Caco-2 (cell line): ENCODE data around the gene TMEM40. TPM values are rescaled to one million over a fixed set of nuclear protein-coding genes. Genes with fewer than 3 reads are reported as not detected.

Experiments used
- BruUV-seq: library from RNA; stranded (reverse); fragments of 400-500 nt; replicated peaks from 2 replicates; lab custom pipeline; 2021; lab: Mats Ljungman, UMichigan
- CTCF ChIA-PET: fragments of 300-600 bp; sonication (Branson Sonifier 250); formaldehyde crosslinking; loops from one replicate; lab custom pipeline; 2022; ENCODE audit warnings: antibody characterized with exemption; lab: Charles Lee
- POLR2A ChIA-PET: fragments of 300-600 bp; sonication (Branson Sonifier 250); formaldehyde crosslinking; loops from one replicate; lab custom pipeline; 2022; ENCODE audit warnings: antibody characterized with exemption; lab: Charles Lee
- DNase-seq, 2 experiments: peaks; one replicate each; pipeline versions ENCODE4 v3.0.0 to v3.0.0-alpha.2; 2020 to 2022
- H3K27me3 ChIP-seq: replicated peaks from 2 replicates; pipeline ENCODE4 v1.6.0; 2011; ENCODE audit warnings: low read length; ENCODE audit not compliant: control insufficient read depth, insufficient read depth
- H3K36me3 ChIP-seq: 2 replicates; pipeline ENCODE4 v1.5.1; 2011; ENCODE audit warnings: low read length; ENCODE audit not compliant: control insufficient read depth, insufficient read depth
- H3K4me1 ChIP-seq: fragments of 250-450 bp; sonication (Bioruptor Pico); 2 replicates; pipeline ENCODE4 v1.5.1; 2020; ENCODE audit warnings: mild to moderate bottlenecking
- H3K4me3 ChIP-seq: 2 replicates; pipeline ENCODE4 v1.5.1; 2011; ENCODE audit warnings: low read depth, mild to moderate bottlenecking, control low read depth, low read length
- H3K9me3 ChIP-seq: fragments of 250-450 bp; sonication (Bioruptor Pico); 2 replicates; pipeline ENCODE4 v1.5.1; 2020; ENCODE audit warnings: mild to moderate bottlenecking, moderate library complexity
- H3K27ac Mint-ChIP-seq: one replicate; pipeline ENCODE4 v1.8.0; 2022; ENCODE audit warnings: mixed read lengths; ENCODE audit not compliant: unreplicated experiment
- H3K27me3 Mint-ChIP-seq: one replicate; pipeline ENCODE4 v1.8.0; 2022; ENCODE audit warnings: mixed read lengths; ENCODE audit not compliant: insufficient read depth, unreplicated experiment
- H3K36me3 Mint-ChIP-seq: one replicate; pipeline ENCODE4 v1.8.0; 2022; ENCODE audit warnings: mild to moderate bottlenecking, mixed read lengths; ENCODE audit not compliant: insufficient read depth, unreplicated experiment
- H3K4me1 Mint-ChIP-seq: one replicate; pipeline ENCODE4 v1.8.0; 2022; ENCODE audit warnings: low read depth, mixed read lengths; ENCODE audit not compliant: unreplicated experiment
- H3K4me3 Mint-ChIP-seq: one replicate; pipeline ENCODE4 v1.8.0; 2022; ENCODE audit warnings: mild to moderate bottlenecking, moderate library complexity, mixed read lengths; ENCODE audit not compliant: unreplicated experiment
- H3K9me3 Mint-ChIP-seq: one replicate; pipeline ENCODE4 v1.8.0; 2022; ENCODE audit warnings: mixed read lengths; ENCODE audit not compliant: unreplicated experiment
- intact Hi-C: fragments of 100-400 bp; cut with micrococcal nuclease; formaldehyde crosslinking; loops from one replicate; pipeline ENCODE4 v1.10.0; 2022; ENCODE audit not compliant: unreplicated experiment
- total RNA-seq: library from RNA; stranded (reverse); gene quantifications from 2 replicates; pipeline ENCODE4 v1.2.3, GENCODE V29; 2022
- TF ChIP-seq, protein P1 (sequence below), 2 experiments: fragments of 200-600 bp in 1 of 2; IDR thresholded peaks; 1 replicate in 1 of 2; 2 replicates in 1 of 2; pipeline versions ENCODE4 v1.5.1 to v1.8.0; 2011 to 2022; ENCODE audit warnings: antibody characterized with exemption in 1 of 2, control low read depth in 1 of 2, inconsistent platforms in 1 of 2, low read depth in 1 of 2, low read length in 1 of 2, mild to moderate bottlenecking in 1 of 2, moderate library complexity in 1 of 2; ENCODE audit not compliant: insufficient read depth in 1 of 2, severe bottlenecking in 1 of 2, unreplicated experiment in 1 of 2

TMEM40 gene
- total RNA-seq, 1 experiment from 2014 or later, result 0.86 TPM

DNA sequence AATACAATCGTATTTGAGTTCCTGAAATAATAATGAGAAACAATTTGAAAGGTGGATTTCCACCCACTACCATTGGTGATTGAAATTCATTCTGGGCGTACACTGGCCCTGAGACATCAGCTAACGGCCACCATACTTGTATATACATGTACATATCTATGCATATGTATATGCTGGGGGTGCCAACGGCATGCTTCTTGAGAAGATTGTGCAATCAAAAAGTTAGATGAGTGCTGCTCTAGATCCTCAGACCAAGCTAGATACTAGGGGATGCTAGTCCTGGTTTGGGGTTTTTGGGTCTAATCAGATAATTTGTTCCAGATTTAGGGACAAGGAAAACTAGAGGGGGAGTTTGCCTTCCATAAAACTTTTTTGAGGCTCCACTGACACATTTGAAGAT, 2.9 kb downstream of the TMEM40 start:
- H3K4me1 ChIP-seq, result peaks cover 26% of the 10 kb centered on the region

GRCh38 chr3:12755754-12756153, 3.3 kb downstream of the TMEM40 start:
- intact Hi-C loops, result no loop called here
- Mint-ChIP-seq H3K27me3 (no peaks in the 10 kb centered on the region), H3K4me3 (no peak overlapping the region), H3K36me3 (no peaks in the 10 kb centered on the region), H3K27ac (no peak overlapping the region), H3K4me1 (peaks cover 15% of the 10 kb centered on the region), H3K9me3 (no peaks in the 10 kb centered on the region)
- TF ChIP-seq, protein P1, sequence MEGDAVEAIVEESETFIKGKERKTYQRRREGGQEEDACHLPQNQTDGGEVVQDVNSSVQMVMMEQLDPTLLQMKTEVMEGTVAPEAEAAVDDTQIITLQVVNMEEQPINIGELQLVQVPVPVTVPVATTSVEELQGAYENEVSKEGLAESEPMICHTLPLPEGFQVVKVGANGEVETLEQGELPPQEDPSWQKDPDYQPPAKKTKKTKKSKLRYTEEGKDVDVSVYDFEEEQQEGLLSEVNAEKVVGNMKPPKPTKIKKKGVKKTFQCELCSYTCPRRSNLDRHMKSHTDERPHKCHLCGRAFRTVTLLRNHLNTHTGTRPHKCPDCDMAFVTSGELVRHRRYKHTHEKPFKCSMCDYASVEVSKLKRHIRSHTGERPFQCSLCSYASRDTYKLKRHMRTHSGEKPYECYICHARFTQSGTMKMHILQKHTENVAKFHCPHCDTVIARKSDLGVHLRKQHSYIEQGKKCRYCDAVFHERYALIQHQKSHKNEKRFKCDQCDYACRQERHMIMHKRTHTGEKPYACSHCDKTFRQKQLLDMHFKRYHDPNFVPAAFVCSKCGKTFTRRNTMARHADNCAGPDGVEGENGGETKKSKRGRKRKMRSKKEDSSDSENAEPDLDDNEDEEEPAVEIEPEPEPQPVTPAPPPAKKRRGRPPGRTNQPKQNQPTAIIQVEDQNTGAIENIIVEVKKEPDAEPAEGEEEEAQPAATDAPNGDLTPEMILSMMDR (IDR thresholded peaks at IDR 0.05; ENCODE audit: insufficient read depth in 1 of 2, low read depth in 1 of 2, low read length in 1 of 2, severe bottlenecking in 1 of 2, unreplicated experiment in 1 of 2), result no peak
- CTCF ChIA-PET, result no interaction called here
- DNase-seq, result no peak
- no TSS peak for BruUV-seq
- Histone ChIP-seq H3K36me3 (no peaks in the 10 kb centered on the region), H3K4me1 (peaks cover 26% of the 10 kb centered on the region), H3K9me3 (no peaks in the 10 kb centered on the region), H3K27me3 (no peaks in the 10 kb centered on the region), H3K4me3 (no peak overlapping the region)
- POLR2A ChIA-PET, result no interaction called here

More for the DNA sequence above, 2.9 kb downstream of the TMEM40 start:
- POLR2A ChIA-PET, result no interaction called here
- TF ChIP-seq, protein P1 (IDR thresholded peaks at IDR 0.05; ENCODE audit: insufficient read depth in 1 of 2, low read depth in 1 of 2, low read length in 1 of 2, severe bottlenecking in 1 of 2, unreplicated experiment in 1 of 2), result no peak
- Mint-ChIP-seq H3K4me1 (peaks cover 15% of the 10 kb centered on the region), H3K27me3 (no peaks in the 10 kb centered on the region), H3K27ac (no peak overlapping the region), H3K36me3 (no peaks in the 10 kb centered on the region), H3K4me3 (no peak overlapping the region), H3K9me3 (no peaks in the 10 kb centered on the region)
- Histone ChIP-seq H3K9me3 (no peaks in the 10 kb centered on the region), H3K36me3 (no peaks in the 10 kb centered on the region), H3K4me3 (no peak overlapping the region), H3K27me3 (no peaks in the 10 kb centered on the region)
- no peak for DNase-seq
- intact Hi-C loops, result no loop called here
- CTCF ChIA-PET, result no interaction called here
- BruUV-seq, result no TSS peak

GRCh38 chr3:12754313-12754712, 4.7 kb downstream of the TMEM40 start:
- Mint-ChIP-seq H3K27ac (no peak overlapping the region), H3K9me3 (no peaks in the 10 kb centered on the region), H3K4me3 (no peak overlapping the region), H3K4me1 (peaks cover 5% of the 10 kb centered on the region), H3K36me3 (no peaks in the 10 kb centered on the region), H3K27me3 (no peaks in the 10 kb centered on the region)
- intact Hi-C loops, result no loop called here
- TF ChIP-seq, protein P1 (IDR thresholded peaks at IDR 0.05; ENCODE audit: insufficient read depth in 1 of 2, low read depth in 1 of 2, low read length in 1 of 2, severe bottlenecking in 1 of 2, unreplicated experiment in 1 of 2), result no peak
- Histone ChIP-seq H3K36me3 (no peaks in the 10 kb centered on the region), H3K4me3 (no peak overlapping the region), H3K27me3 (no peaks in the 10 kb centered on the region), H3K9me3 (no peaks in the 10 kb centered on the region), H3K4me1 (peaks cover 14% of the 10 kb centered on the region)
- ChIA-PET CTCF (no interaction called here), POLR2A (no interaction called here)
- no peak for DNase-seq
- no TSS peak for BruUV-seq
